Spleen (tissue), 11 donors: ENCODE data around the gene TCF7L2. TPM values are rescaled to one million over a fixed set of nuclear protein-coding genes. Genes with fewer than 3 reads are reported as not detected.

Experiments used
- DNase-seq: peaks from one replicate; pipeline ENCODE4 v3.0.0-alpha.2; 2020
- H3K27ac ChIP-seq, 8 donors: fragments of 200-600 bp; sonication (generic) in 7 of 8; 1 replicate in 4 of 8; 2 replicates in 4 of 8; pipeline versions ENCODE4 v1.5.0 to v1.8.0; 2016 to 2021; ENCODE audit warnings: inconsistent platforms in 4 of 8, mild to moderate bottlenecking in 4 of 8, moderate library complexity in 1 of 8
- H3K27me3 ChIP-seq, 7 donors: fragments of 200-600 bp; sonication (generic) in 6 of 7; replicated peaks in 1 of 7; 1 replicate in 4 of 7; 2 replicates in 3 of 7; pipeline versions ENCODE4 v1.5.0 to v1.8.0; 2016 to 2021; ENCODE audit warnings: inconsistent platforms in 3 of 7, mild to moderate bottlenecking in 1 of 7
- H3K36me3 ChIP-seq, 6 donors: fragments of 200-600 bp; sonication (generic) in 5 of 6; 1 replicate in 4 of 6; 2 replicates in 2 of 6; pipeline versions ENCODE4 v1.5.0 to v1.8.0; 2016 to 2021; ENCODE audit warnings: inconsistent platforms in 2 of 6
- H3K4me1 ChIP-seq, 6 donors: fragments of 200-600 bp; sonication (generic) in 5 of 6; 1 replicate in 3 of 6; 2 replicates in 3 of 6; pipeline versions ENCODE4 v1.5.0 to v1.8.0; 2016 to 2021; ENCODE audit warnings: inconsistent platforms in 3 of 6
- H3K4me3 ChIP-seq, 8 donors: fragments of 200-600 bp; sonication (generic) in 7 of 8; 1 replicate in 4 of 8; 2 replicates in 4 of 8; pipeline versions ENCODE4 v1.5.0 to v1.8.0; 2016 to 2021; ENCODE audit warnings: inconsistent platforms in 4 of 8, mild to moderate bottlenecking in 4 of 8, moderate library complexity in 2 of 8
- H3K9me3 ChIP-seq, 8 donors: fragments of 200-600 bp; sonication (generic) in 7 of 8; 1 replicate in 4 of 8; 2 replicates in 4 of 8; pipeline versions ENCODE4 v1.5.0 to v1.8.0; 2016 to 2021; ENCODE audit warnings: inconsistent platforms in 4 of 8
- CTCF ChIP-seq, 11 experiments: fragments of 200-600 bp in 7 of 11; fragments of 450-650 bp in 4 of 11; sonication (generic) in 4 of 11; IDR thresholded peaks in 8 of 11; conservative IDR thresholded peaks in 3 of 11; 1 replicate in 7 of 11; 2 replicates in 4 of 11; pipeline versions ENCODE4 v1.4.0 to v1.8.0; 2016 to 2021; ENCODE audit warnings: antibody characterized with exemption in 11 of 11, inconsistent platforms in 4 of 11, mild to moderate bottlenecking in 1 of 11
- POLR2A ChIP-seq, 3 donors: fragments of 450-650 bp; IDR thresholded peaks; one replicate each; pipeline ENCODE4 v1.5.1; 2017; ENCODE audit warnings: antibody characterized with exemption in 3 of 3, mild to moderate bottlenecking in 1 of 3
- POLR2AphosphoS5 ChIP-seq, 3 donors: sonication (generic); formaldehyde crosslinking; IDR thresholded peaks; one replicate each; pipeline ENCODE4 v1.5.1; 2017; ENCODE audit warnings: antibody characterized with exemption in 3 of 3
- WGBS, 5 donors: extraction: QIAGEN DNeasy Blood & Tissue Kit in 3 of 5; methylation state at CpG; one replicate each; pipeline versions ENCODE4 v1.1.5 to v1.1.7; 2013 to 2018; 5-methylcytosine and 5-hydroxymethylcytosine counted together
- intact Hi-C: fragments of 100-400 bp; cut with DNase I; formaldehyde crosslinking; loops from one replicate; pipeline ENCODE4 v1.15.0; 2023; ENCODE audit warnings: low total_unique reads
- polyA plus RNA-seq, 3 donors: library from polyadenylated mRNA; stranded (reverse); fragments of 200-250 nt; gene quantifications; one replicate each; pipeline ENCODE4 v1.2.1, GENCODE V29; 2013
- total RNA-seq, 7 donors: library from RNA; depleted of rRNA in 3 of 7; stranded (reverse); fragments of >200 nt in 3 of 7; fragmentation: NEBNext Ultra II Directional in 4 of 7; extraction: Animal tissue kit (Norgen Biotek cat#: 25700) in 4 of 7; gene quantifications; one replicate each; pipeline versions ENCODE4 v1.1.0 to v1.2.1, GENCODE V29; 2016 to 2021
- donor health status: healthy with polysubstance abuse.
- donor health status: DM: no; HTN: no; CAD: no; lungs with moderate emphysema.
- donor health status: DM: no; HTN: no; CAD: no.
- donor health status: Bipolar disorder and iron deficiency.
- donor health status: healthy.
- donor health status: DM: no; HTN: no; CAD: no.
- donor health status: DM: yes; HTN: yes; CAD: no.

TCF7L2 gene
- total and polyA plus RNA-seq, 10 donors: 4.6 to 85.6 (median 34.7) TPM

- H3K36me3 ChIP-seq: no peaks in the 10 kb centered on the region
- TF ChIP-seq POLR2AphosphoS5 (IDR thresholded peaks at IDR 0.05) (no peak), CTCF (IDR thresholded peaks at IDR 0.05 in 8 of 11, conservative IDR thresholded peaks at IDR 0.05 in 3 of 11) (no peak), POLR2A (IDR thresholded peaks at IDR 0.05) (no peak)
- H3K27me3 ChIP-seq: no peaks in the 10 kb centered on the region
- peaks cover 0 to 52% (median 16%) of the 10 kb centered on the region in 6 donors for H3K4me1 ChIP-seq
- intact Hi-C loops: no loop called here
- H3K27ac ChIP-seq: peak overlapping the region in 2 of 8 donors; percentile 34 to 45
- 64 to 78% (median 71%) methylated on average over 10 of the region's 10 CpGs for WGBS, 5 donors
- H3K4me3 ChIP-seq: no peak overlapping the region
- H3K9me3 ChIP-seq: no peaks in the 10 kb centered on the region
- no peak for DNase-seq
Observed at GRCh38 chr10:113133497-113134115, 183.6 kb downstream of the TCF7L2 start.

GRCh38 chr10:113135025-113135424 is 185.0 kb downstream of the TCF7L2 start:
- no peak for DNase-seq
- peaks cover 0 to 59% (median 8%) of the 10 kb centered on the region in 6 donors for H3K4me1 ChIP-seq
- 74 to 86% (median 80%) methylated on average over 9 of the region's 9 CpGs for WGBS, 5 donors
- H3K27me3 ChIP-seq: no peaks in the 10 kb centered on the region
- TF ChIP-seq CTCF (IDR thresholded peaks at IDR 0.05 in 8 of 11, conservative IDR thresholded peaks at IDR 0.05 in 3 of 11) (no peak), POLR2A (IDR thresholded peaks at IDR 0.05) (no peak), POLR2AphosphoS5 (IDR thresholded peaks at IDR 0.05) (peak in 1 of 3 donors; percentile 14)
- H3K9me3 ChIP-seq: no peaks in the 10 kb centered on the region
- intact Hi-C loops: no loop called here
- H3K36me3 ChIP-seq: no peaks in the 10 kb centered on the region
- H3K4me3 ChIP-seq: no peak overlapping the region
- no peak overlapping the region for H3K27ac ChIP-seq

- no peak for DNase-seq
- no peak for TF ChIP-seq CTCF (IDR thresholded peaks at IDR 0.05 in 8 of 11, conservative IDR thresholded peaks at IDR 0.05 in 3 of 11)
- no peak for TF ChIP-seq POLR2A (IDR thresholded peaks at IDR 0.05)
- TF ChIP-seq POLR2AphosphoS5 (IDR thresholded peaks at IDR 0.05): no peak
- Histone ChIP-seq H3K4me3 (no peak overlapping the region), H3K36me3 (peaks cover 0 to 24% (median 0%) of the 10 kb centered on the region in 6 donors), H3K4me1 (peaks cover 0 to 36% (median 0%) of the 10 kb centered on the region in 6 donors), H3K27me3 (no peaks in the 10 kb centered on the region), H3K9me3 (no peaks in the 10 kb centered on the region), H3K27ac (peak overlapping the region in 1 of 8 donors; percentile 7)
- 76 to 83% (median 81%) methylated on average over 3 of the region's 3 CpGs for WGBS, 5 donors
- intact Hi-C loops: no loop called here
Observed at GRCh38 chr10:113137941-113138685, 188.1 kb downstream of the TCF7L2 start.

GRCh38 chr10:113138937-113139585 is 189.0 kb downstream of the TCF7L2 start:
- intact Hi-C loops: no loop called here
- Histone ChIP-seq H3K4me3 (no peak overlapping the region), H3K36me3 (peaks cover 0 to 33% (median 0%) of the 10 kb centered on the region in 6 donors), H3K4me1 (peaks cover 0 to 26% (median 0%) of the 10 kb centered on the region in 6 donors), H3K27me3 (no peaks in the 10 kb centered on the region), H3K27ac (peak overlapping the region in 3 of 8 donors; percentile 7 to 27 (median 15)), H3K9me3 (no peaks in the 10 kb centered on the region)
- TF ChIP-seq POLR2A (IDR thresholded peaks at IDR 0.05) (no peak), POLR2AphosphoS5 (IDR thresholded peaks at IDR 0.05) (no peak), CTCF (IDR thresholded peaks at IDR 0.05 in 8 of 11, conservative IDR thresholded peaks at IDR 0.05 in 3 of 11) (no peak)
- 75 to 86% (median 85%) methylated on average over 4 of the region's 4 CpGs for WGBS, 5 donors
- no peak for DNase-seq
